LHCN-M2 (cell line): ENCODE measurements around the gene ZBTB21. TPM values are rescaled to one million over a fixed set of nuclear protein-coding genes. Genes with fewer than 3 reads are reported as not detected.
"Not testable (repeated sequence)": the region's sequence is repeated elsewhere in the genome, so short reads cannot be mapped to it uniquely, and the experiment has no call there.

Experiments used
- DNase-seq: peaks from one replicate; pipeline ENCODE4 v3.0.0-alpha.2; 2012; ENCODE audit warnings: low read depth
- total RNA-seq: library from RNA; depleted of rRNA; stranded (reverse); fragments of >200 nt; gene quantifications from 2 replicates; pipeline ENCODE4 v1.2.3, GENCODE V29; 2014; rRNA removed

Gene ZBTB21
- total RNA-seq, 1 experiment from 2014 or later, result 8.3 TPM

GRCh38 chr21:41953831-41954653, 56.1 kb downstream of the ZBTB21 start, which contains the start of gene C2CD2:
Gene C2CD2, minus strand, starts transcription at chr21:41954018. Its CDS starts 370 bp downstream, at chr21:41953648.
- DNase-seq, result peak; percentile 67

GRCh38 chr21:41953249-41953830, 56.8 kb downstream of the ZBTB21 start:
- no peak for DNase-seq

GRCh38 chr21:41952568-41953248, 57.5 kb downstream of the ZBTB21 start:
- DNase-seq, result peak; percentile 22

GRCh38 chr21:41951876-41952567, 58.1 kb downstream of the ZBTB21 start:
- DNase-seq, result no peak

GRCh38 chr21:41950941-41951351, 59.2 kb downstream of the ZBTB21 start:
- DNase-seq, result no peak

GRCh38 chr21:41949631-41950030, 60.5 kb downstream of the ZBTB21 start:
- DNase-seq, result not testable (repeated sequence)

- no peak for DNase-seq
Measured at GRCh38 chr21:41948901-41949300, 61.3 kb downstream of the ZBTB21 start.

GRCh38 chr21:41948078-41948895, 61.9 kb downstream of the ZBTB21 start:
- DNase-seq, result peak; percentile 81

GRCh38 chr21:41945982-41946381, 64.2 kb downstream of the ZBTB21 start:
- no peak for DNase-seq

- no peak for DNase-seq
Measured at GRCh38 chr21:41943851-41944250, 66.3 kb downstream of the ZBTB21 start.

- DNase-seq, result no peak
Measured at GRCh38 chr21:41942457-41942856, 67.7 kb downstream of the ZBTB21 start.

GRCh38 chr21:41941941-41942340, 68.2 kb downstream of the ZBTB21 start:
- DNase-seq, result no peak

GRCh38 chr21:41940431-41940830, 69.7 kb downstream of the ZBTB21 start:
- no peak for DNase-seq

GRCh38 chr21:41939391-41939790, 70.8 kb downstream of the ZBTB21 start:
- DNase-seq, result no peak

Other genes starting within 250 kb of the ZBTB21 start
- not detected in 2 replicates for gene RIPK4, start 243.3 kb downstream of the ZBTB21 start, total RNA-seq
- 3.3 and 6.1 TPM in 2 replicates for gene PRDM15, start 131.0 kb downstream of the ZBTB21 start, total RNA-seq
- 13.5 and 22.2 TPM in 2 replicates for gene C2CD2, start 56.3 kb downstream of the ZBTB21 start, total RNA-seq
- not detected in 2 replicates for gene UMODL1, start 61.0 kb upstream of the ZBTB21 start, total RNA-seq
- gene ABCG1, start 208.8 kb upstream of the ZBTB21 start, total RNA-seq, result not detected in 2 replicates